HG03175 (cell line): ENCODE measurements around the gene GNB1L.
"Not testable (repeated sequence)": the region's sequence is repeated elsewhere in the genome, so short reads cannot be mapped to it uniquely, and the experiment has no call there.

Experiments used
- ATAC-seq: cut with Tn5 transposase; IDR thresholded peaks from one replicate; pipeline ENCODE4 v1.9.1; 2021; ENCODE audit warnings: mild to moderate bottlenecking, moderate library complexity; ENCODE audit not compliant: unreplicated experiment

Gene GNB1L

GRCh38 chr22:19784384-19785175 is 70.1 kb downstream of the GNB1L start:
- no peak for ATAC-seq

DNA sequence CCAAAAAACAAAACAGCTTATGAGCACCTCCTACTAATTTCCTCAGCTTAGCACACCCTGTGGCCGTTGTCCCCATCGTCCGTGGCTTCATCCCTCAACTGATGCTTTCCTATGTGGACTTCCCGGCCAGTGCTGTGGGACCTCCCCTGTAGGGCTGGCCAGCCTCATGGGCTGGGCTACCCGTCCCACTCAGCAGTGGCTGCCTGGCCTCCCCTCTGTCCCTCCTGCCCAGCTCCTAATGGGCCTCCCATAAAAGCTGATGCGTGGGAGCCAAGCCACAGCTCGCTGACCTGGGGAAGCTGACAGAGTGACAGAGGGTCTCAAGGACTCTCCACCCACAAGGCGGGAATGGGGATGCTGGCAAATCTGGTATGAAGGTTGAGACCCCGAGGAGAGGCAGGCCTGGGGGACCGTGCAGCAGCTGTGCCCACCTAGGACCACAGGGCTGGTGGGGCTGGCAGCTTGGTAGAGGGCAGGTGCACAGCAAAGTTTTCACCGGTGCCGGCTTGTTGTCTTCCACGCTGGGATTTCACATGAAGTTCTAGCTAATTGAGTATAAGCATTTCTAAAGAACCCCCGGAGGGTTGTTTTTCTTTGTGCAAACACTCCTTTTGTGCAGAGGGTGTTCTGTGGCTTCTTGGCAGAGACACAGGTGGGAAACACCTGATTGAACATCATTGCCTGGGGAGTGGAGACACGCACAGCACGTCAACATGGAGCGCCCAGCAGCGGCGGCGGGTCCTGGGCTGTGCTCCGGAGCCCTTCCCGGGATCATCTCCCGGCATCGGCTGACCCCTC is 70.9 kb downstream of the GNB1L start:
- no peak for ATAC-seq

DNA sequence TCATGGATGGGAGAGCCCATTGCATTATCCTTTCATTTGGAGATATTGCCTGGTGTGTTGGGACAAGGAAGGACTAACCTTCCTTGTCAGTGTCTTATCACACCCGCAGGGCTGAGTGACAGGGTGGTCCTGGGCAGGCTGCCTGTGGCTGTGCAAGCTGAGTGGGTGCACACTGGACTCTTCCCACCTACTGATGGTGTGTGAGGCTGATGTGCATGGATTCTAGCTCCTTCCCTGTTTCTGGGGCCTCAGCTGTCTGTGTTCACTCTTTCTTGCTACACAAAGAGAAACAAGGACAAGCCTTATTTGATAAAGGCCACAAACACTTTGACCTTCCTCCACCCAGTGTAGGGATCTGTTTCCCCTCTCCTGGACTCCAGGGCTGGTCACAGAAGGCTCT is 72.1 kb downstream of the GNB1L start:
- ATAC-seq: no peak

GRCh38 chr22:19779685-19780268 is 74.9 kb downstream of the GNB1L start:
- no peak for ATAC-seq

GRCh38 chr22:19779011-19779421 is 75.7 kb downstream of the GNB1L start:
- ATAC-seq: no peak

GRCh38 chr22:19777192-19777591 is 77.5 kb downstream of the GNB1L start:
- ATAC-seq: not testable (repeated sequence)

DNA sequence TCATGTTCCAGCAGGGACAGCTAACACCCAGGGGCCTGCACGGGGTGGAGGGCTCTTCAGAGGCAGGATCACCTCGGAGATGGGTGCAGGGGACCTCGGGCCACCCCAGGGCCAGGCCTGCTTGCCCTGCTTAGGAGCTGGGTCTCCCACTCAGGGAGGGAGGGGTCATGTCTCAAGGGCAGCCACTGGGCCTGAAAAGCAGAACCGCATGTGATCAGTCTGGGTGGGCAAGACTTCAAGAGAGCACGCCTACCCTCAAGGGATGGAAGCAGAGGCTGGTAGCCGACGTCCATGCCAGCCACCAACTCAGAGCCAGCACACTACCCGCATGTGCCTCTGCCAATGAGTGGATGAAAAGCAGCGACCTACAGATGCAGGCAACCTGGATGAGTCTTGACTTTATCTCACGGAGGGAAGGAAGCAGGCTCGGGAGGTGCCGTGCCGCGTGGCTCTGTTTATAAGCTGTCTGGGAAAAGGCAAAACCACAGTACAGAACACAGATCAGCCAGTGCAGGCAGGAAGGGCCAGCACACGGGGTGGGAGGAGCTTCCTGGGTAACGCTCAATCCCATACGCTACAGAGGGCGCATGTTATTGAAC is 78.1 kb downstream of the GNB1L start:
- ATAC-seq: no peak

- no peak for ATAC-seq
Measured at GRCh38 chr22:19775496-19776325, 79.0 kb downstream of the GNB1L start.

DNA sequence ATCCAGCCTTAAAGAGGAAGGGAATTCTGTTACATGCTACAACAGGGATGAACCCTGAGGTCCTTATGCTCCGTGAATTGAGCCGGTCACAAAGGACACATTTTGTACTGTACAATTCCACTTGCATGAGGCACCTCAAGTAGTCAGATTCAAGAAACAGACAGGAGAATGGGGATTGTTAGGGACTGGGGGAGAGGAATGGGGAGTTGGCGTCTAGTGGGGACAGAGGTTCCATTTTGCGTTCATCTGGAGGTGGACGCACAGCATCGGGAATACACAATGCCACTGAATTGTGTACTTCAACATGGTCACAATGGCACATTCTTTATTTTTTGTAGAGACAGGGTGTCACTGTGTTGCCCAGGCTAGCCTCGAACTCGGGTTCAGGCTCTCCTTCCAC is 80.0 kb downstream of the GNB1L start:
- no peak for ATAC-seq

DNA sequence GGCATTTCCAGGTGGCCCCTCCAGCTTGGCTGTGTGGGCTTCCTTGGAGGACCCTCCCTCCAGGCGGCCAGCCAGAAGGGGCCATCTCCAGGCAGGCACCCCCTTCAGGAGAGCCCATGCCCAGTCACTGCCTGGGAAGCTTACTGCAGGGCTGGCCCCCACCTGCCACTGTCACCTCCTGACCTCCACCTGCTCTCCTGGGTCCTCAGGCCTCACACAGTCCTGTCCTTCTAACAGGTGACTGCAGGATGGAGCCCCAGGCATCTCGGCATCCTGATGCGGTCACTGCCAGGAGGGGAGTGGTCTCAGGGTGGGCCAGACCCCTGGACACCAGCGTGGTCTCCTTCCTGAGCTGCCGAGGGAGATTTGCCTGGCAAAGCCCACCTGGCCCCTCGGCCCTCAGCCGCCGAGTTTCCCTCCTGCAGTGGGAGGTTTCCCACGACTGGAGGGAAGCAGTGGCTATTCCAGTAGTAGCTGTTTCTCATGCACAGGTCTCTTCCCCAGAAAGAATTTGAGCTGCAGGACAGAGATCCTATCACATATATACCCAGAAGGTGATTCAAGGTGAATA is 81.1 kb downstream of the GNB1L start:
- ATAC-seq: no peak

DNA sequence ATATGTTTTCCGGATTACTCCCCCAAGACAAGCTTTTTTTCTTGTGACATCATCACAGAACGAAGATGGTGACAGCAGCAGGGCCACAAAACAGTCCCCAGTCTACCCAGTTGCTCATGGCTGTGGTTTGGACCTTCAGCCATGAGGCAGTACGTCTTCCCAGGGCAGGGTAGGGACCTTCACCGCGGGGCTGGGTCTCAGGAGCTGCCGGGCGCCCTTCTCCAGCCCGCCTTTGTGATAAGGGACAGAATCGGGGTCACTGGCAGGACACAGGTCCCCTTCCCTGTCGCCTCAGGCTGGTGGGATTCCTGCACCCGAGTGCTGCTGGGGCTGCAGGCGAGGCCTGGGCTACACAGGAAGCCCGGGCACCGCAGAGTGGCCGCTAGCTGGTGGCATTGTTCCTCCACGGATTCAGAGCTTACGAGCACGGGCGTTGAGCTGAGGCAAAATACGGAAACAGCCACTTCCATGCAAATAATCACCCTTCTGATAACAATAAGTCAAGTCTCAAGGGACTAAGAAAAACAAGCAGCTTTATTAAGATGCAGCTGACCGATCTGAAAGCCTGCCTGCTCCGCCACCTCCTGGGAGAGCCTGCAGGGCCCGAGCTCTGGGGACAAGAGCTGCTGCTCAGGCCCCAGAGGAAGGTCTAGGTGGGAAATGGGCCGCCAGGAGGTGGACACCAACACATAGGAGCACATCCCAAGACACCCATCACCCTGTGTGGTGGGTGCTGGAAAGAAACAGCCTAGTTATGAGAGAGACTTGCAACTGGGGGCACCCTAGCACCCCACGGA is 81.8 kb downstream of the GNB1L start:
- peak; percentile 62 for ATAC-seq

- no peak for ATAC-seq
Measured at GRCh38 chr22:19772422-19772672, 82.3 kb downstream of the GNB1L start.

DNA sequence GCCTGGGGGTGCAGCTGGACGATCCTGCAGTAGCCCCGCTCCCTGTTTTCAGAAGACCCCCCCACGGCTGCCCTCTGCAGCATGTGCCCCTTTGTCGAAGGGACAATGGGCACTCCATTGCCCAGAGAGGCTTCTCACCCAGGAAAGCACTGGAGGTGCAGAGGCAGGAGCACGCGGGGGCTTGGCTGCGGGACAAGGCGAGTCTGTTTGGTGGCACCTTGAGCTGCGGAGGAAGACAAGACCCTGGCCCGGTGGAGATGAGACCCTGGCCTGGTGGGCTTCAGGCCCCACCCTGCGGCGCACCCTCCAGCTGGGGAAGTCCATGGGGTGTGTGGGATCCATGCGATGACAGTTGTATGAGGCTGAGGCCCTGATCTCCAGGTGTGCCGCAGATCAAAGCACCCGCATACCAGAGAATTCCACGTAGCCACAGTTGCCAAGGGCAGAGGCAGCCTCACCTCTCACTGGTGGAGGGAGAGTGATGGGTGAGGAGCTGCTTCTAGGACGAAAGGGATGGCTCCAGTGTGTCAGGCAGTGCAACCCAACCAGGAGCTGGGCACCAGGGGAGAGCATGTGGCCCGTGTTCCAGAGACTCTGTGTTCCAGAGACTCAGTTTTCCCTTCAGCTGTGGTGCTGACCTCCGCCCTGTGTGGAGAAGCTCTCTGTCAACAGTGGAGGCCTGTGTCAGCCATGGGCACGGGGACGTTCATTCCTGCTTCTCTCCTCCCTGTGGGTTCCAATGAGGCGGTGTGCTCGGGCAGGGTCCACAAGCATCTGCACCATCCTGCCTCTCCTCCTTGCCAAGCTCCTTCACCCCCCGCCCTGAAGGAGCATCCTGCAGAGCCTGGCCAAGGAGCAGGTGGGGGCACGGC is 84.1 kb downstream of the GNB1L start:
- ATAC-seq: no peak

DNA sequence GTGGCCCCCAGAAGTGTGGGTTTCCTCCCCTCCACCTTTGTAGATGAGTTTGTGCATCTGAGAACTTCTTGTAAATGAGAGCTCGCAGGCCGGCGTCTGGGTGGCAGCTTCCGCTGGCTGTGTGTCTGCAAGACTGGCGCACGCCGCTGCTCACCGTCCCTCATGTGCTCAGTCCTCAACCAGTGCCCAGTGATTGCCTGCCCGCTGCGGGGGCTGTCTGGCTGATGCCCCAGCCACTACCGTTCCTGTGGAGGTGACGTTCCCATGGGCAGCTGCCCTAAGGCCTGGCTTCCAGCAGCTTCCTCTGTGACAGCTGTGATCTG is 85.3 kb downstream of the GNB1L start:
- ATAC-seq: no peak

DNA sequence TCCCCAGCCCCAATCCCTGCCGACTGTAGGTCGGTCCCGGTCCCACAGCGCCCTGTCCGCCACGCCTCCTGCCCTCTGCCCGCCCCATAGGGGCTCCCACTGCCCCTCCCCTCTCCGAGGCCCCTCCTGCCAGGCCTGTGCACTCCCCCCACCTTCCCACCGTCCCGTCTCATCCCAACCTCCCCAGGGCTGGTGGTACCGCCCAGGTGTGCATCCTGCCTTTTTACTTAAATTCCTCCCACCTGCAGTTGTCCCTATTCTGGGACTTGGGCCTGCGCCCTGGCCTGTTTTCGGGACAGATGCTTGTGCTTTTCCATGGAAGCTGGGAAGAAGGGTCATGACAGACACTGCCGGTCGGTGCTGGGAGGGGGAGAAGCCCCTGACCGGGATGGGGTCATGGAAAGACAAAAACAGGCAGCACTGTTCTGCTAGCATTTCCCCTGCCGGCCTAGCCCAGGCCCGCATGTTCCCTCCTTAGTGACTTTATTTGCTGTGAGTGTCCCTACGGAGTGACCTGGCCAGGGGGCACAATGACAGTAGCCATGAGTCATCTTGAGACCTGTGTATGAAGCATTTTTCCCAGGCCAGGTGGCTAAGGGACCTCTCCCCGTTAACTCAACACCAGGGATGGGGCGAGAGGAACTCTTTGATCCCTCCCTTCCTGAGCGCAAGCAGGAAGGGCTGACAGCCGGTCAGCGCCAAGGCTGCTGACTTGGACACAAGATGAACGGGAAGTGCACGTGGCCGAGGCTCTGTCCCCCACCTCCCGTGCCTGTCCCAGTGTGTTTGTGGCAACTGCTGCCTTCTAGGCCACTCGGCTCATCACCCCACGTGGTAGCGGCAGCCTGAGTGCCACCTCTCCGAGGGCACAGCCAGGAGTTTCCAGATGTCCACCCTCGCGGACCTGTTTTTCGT is 87.0 kb downstream of the GNB1L start:
- ATAC-seq: no peak

DNA sequence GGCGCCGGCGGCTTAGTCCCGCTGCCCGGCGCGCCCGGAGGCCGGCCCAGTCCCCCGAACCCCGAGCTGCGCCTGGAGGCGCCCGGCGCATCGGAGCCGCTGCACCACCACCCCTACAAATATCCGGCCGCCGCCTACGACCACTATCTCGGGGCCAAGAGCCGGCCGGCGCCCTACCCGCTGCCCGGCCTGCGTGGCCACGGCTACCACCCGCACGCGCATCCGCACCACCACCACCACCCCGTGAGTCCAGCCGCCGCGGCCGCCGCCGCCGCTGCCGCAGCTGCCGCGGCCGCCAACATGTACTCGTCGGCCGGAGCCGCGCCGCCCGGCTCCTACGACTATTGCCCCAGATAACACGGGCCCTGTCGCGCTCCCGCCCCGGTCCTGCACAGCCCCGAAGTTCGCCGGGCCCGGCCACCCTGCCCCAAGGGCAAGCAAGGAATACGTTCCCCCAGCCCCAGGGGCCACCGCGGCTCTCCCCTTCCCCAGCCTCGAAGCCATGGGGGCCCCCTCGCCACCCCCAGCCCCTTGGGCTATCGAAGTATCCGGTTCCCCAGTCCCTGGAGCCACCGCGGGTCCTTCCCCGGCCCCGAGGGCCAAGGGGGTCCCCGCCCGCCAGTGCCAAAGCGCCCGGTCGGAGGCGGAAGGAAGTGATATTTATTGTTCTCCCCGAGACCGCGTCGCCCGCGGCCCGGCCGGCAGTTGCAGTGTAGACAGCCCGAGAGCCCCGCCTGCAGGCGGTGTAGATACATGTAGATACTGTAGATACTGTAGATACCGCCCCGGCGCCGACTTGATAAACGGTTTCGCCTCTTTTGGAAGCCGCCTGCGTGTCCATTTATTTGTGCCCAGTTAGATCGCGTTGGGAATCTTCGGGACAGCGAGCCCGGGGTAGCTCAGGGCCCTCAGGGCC is 87.9 kb downstream of the GNB1L start:
- no peak for ATAC-seq

DNA sequence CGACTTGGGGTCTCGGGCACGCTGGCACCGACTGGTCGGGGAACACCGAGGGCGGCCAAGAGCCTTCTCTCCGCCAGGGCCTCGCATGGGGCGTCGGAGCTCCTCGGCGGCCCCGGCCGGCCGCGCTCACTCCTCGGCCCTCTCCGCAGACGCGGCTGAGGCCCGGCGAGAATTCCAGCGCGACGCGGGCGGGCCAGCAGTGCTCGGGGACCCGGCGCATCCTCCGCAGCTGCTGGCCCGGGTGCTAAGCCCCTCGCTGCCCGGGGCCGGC is 88.5 kb downstream of the GNB1L start:
- no peak for ATAC-seq
